Measurements from ENCODE around the gene CNRIP1.
"Not testable (repeated sequence)": the region's sequence is repeated elsewhere in the genome, so short reads cannot be mapped to it uniquely, and the experiment has no call there.

Gene CNRIP1

DNA sequence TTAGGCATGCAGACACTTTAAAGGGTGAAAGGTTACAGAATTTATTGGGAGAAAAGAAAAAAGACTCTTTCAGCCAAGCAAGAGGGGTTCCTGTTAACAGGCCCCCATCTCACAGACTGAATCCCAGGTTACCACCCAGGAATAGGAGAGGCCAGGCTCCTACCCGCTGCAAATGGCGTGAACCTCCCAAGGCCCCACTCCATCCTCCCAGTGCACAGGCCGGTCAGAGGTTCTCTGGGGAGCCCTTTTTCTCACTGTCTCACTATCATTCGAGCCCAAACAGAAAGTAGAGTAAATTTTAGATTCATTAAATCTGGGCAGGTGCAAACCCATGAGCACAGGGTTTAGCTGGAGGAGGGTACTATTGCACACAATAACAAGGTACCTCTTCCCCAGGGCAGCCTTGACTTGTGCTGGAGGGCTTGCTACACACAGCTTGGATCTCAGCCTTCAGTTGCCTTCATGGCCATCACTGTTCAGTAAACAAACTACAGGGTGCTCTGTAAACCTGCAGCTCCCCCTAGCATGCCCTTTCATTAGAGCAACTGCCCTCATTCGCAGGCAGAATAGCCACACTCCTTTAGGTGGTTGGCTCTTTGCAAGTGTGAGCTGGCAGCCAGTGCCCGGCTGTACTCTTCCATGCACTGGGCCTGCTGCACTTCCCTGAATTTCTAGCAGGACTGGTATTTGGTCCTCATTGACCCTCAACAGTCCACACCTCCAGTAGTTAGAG is 38.0 kb upstream of the CNRIP1 start:
- H3K27me3 ChIP-seq, result no peaks in the 10 kb centered on the region
- no peak overlapping the region for H3K27ac ChIP-seq
- H3K4me3 ChIP-seq (ENCODE audit: low read depth in 1 of 2, low read length in 1 of 2), result no peak overlapping the region
- peaks cover 9 to 12% of the 10 kb centered on the region in 2 experiments for H3K4me1 ChIP-seq (ENCODE audit: control insufficient read depth in 1 of 2, insufficient read depth in 1 of 2, low read depth in 1 of 2, low read length in 1 of 2)
- no peaks in the 10 kb centered on the region for H3K36me3 ChIP-seq
- TF ChIP-seq, protein P1, sequence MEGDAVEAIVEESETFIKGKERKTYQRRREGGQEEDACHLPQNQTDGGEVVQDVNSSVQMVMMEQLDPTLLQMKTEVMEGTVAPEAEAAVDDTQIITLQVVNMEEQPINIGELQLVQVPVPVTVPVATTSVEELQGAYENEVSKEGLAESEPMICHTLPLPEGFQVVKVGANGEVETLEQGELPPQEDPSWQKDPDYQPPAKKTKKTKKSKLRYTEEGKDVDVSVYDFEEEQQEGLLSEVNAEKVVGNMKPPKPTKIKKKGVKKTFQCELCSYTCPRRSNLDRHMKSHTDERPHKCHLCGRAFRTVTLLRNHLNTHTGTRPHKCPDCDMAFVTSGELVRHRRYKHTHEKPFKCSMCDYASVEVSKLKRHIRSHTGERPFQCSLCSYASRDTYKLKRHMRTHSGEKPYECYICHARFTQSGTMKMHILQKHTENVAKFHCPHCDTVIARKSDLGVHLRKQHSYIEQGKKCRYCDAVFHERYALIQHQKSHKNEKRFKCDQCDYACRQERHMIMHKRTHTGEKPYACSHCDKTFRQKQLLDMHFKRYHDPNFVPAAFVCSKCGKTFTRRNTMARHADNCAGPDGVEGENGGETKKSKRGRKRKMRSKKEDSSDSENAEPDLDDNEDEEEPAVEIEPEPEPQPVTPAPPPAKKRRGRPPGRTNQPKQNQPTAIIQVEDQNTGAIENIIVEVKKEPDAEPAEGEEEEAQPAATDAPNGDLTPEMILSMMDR (IDR thresholded peaks at IDR 0.05), result no peak
- H3K9me3 ChIP-seq, result no peaks in the 10 kb centered on the region

DNA sequence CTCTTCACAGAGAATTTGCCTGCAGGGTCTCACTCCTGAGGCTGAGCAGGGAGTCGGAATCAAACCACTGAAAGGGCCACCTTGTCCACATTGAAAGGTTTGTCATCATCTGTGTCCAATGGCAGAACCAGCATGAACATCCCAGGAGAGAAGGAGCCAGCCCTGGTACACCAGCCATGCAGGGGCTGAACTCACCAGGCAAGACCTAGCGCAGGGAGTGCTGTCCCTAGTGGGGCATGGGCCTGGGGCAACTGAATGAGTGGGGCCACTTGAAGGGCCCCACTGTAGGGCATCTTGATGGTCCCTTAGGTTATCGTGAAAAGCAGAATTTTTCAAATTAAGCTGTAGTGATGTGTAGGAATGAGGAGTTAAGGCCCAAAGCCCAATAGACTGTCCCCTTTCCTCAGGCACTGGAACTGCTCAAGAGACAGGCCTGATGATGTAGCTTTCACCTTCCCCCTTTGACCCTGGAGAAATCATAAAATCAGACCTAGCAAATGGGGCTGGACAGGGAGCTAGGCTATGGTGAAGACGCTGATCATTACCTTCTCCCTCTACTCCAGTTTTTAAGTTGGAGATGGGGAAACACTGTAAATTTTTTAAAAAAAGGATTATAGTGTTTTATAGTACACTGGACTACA is 37.0 kb upstream of the CNRIP1 start:
- Histone ChIP-seq H3K27ac (no peak overlapping the region), H3K36me3 (no peaks in the 10 kb centered on the region), H3K9me3 (no peaks in the 10 kb centered on the region), H3K4me3 (ENCODE audit: low read depth in 1 of 2, low read length in 1 of 2) (no peak overlapping the region), H3K27me3 (no peaks in the 10 kb centered on the region), H3K4me1 (ENCODE audit: control insufficient read depth in 1 of 2, insufficient read depth in 1 of 2, low read depth in 1 of 2, low read length in 1 of 2) (peaks cover 0 to 1% of the 10 kb centered on the region in 2 experiments)
- TF ChIP-seq, protein P1 (IDR thresholded peaks at IDR 0.05), result no peak

DNA sequence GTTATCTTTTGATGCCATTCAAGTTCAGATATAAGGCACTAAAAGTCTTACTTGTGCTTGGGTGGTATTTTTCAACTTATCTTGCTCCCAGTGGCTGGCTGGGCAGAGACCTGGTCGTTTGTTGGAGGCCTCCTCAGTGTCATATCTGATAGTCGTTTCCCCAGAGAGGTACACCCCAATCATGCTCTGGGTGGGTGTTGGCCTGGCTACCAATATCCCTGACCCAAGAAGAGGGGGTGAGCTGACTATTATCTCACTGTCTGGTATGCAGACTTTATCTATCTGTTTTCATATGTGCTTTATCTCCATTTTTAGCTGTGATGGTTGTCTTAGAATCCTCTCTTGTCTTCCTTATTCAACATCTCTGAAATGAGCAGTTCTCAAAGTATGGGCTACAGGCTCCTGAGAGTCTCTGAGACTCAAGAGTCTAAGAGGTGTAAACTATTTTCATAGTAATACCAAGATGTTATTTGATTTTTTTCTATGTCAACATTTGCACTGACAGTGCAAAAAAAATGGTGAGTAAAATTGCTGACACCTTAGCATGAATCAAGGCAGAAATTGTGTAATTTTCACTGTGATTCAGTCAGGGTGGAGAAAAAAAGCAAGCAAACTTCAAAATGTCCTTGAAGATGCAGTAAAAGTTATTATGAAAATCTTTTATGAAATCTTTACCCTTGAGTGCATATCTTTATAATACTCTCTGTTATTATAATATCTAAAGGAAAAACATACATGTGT is 33.1 kb upstream of the CNRIP1 start:
- Histone ChIP-seq H3K9me3 (no peaks in the 10 kb centered on the region), H3K4me3 (ENCODE audit: low read depth in 1 of 2, low read length in 1 of 2) (no peak overlapping the region), H3K27me3 (no peaks in the 10 kb centered on the region), H3K36me3 (no peaks in the 10 kb centered on the region), H3K4me1 (ENCODE audit: control insufficient read depth in 1 of 2, insufficient read depth in 1 of 2, low read depth in 1 of 2, low read length in 1 of 2) (no peaks in the 10 kb centered on the region), H3K27ac (no peak overlapping the region)
- TF ChIP-seq, protein P1 (IDR thresholded peaks at IDR 0.05), result no peak

DNA sequence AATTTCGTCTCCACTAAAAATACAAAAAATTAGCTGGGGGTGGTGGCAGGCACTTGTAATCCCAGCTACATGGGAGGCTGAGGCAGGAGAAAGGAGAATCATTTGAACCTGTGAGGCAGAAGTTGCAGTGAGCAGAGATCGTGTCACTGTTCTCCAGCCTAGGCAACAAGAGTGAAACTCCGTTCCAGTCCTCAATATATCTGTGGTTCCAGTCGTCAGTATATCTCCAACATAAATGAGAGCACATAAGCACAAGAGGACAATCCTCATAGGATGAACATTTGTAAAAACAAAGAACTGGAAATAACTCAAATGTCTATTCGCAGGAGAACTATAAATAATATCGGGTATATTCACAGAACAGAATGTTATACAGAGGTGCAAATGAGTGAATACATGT is 32.2 kb upstream of the CNRIP1 start:
- no peaks in the 10 kb centered on the region for H3K36me3 ChIP-seq
- TF ChIP-seq, protein P1 (IDR thresholded peaks at IDR 0.05), result no peak
- H3K27ac ChIP-seq, result no peak overlapping the region
- H3K27me3 ChIP-seq, result no peaks in the 10 kb centered on the region
- H3K9me3 ChIP-seq, result no peaks in the 10 kb centered on the region
- no peak overlapping the region for H3K4me3 ChIP-seq (ENCODE audit: low read depth in 1 of 2, low read length in 1 of 2)
- H3K4me1 ChIP-seq (ENCODE audit: control insufficient read depth in 1 of 2, insufficient read depth in 1 of 2, low read depth in 1 of 2, low read length in 1 of 2), result no peaks in the 10 kb centered on the region

DNA sequence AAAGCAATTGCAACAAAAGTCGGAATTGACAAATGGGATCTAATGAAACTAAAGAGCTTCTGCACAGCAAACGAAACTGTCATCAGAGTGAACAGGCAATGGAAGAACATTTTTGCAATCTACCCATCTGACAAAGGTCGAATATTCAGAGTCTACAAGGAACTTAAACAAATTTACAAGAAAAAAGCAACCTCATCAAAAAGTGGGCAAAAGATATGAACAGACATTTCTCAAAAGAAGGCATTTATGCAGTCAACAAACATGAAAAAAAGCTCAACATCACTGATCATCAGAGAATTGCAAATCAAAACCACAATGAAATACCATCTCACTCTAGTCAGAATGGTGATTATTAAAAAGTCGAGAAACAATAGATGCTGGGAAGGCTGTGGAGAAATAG is 29.3 kb upstream of the CNRIP1 start:
- H3K27ac ChIP-seq; H3K4me3 ChIP-seq (ENCODE audit: low read depth in 1 of 2, low read length in 1 of 2); H3K9me3 ChIP-seq; H3K36me3 ChIP-seq; H3K27me3 ChIP-seq; H3K4me1 ChIP-seq (ENCODE audit: control insufficient read depth in 1 of 2, insufficient read depth in 1 of 2, low read depth in 1 of 2, low read length in 1 of 2): not testable (repeated sequence)
